ENCODE data around the gene SH3TC2. TPM values are rescaled to one million over a fixed set of nuclear protein-coding genes. Genes with fewer than 3 reads are reported as not detected.
A peak's percentile ranks its signal among the peaks of the same experiment; 100 is the strongest.

The SH3TC2 gene
- total RNA-seq, 4 donors from 2014 or later: 2.5 to 3.8 (median 2.9) TPM

- no peak for DNase-seq
- Histone ChIP-seq H3K9me3 (no peaks in the 10 kb centered on the region), H3K36me3 (no peaks in the 10 kb centered on the region), H3K4me3 (no peak overlapping the region), H3K27me3 (no peaks in the 10 kb centered on the region), H3K27ac (peak overlapping the region in 3 of 4 donors; percentile 84 to 95 (median 88)), H3K4me1 (peaks cover 23 to 85% (median 36%) of the 10 kb centered on the region in 3 donors)
- intact Hi-C loops (cut with DNase I): no loop called here
- TF ChIP-seq, protein P1, sequence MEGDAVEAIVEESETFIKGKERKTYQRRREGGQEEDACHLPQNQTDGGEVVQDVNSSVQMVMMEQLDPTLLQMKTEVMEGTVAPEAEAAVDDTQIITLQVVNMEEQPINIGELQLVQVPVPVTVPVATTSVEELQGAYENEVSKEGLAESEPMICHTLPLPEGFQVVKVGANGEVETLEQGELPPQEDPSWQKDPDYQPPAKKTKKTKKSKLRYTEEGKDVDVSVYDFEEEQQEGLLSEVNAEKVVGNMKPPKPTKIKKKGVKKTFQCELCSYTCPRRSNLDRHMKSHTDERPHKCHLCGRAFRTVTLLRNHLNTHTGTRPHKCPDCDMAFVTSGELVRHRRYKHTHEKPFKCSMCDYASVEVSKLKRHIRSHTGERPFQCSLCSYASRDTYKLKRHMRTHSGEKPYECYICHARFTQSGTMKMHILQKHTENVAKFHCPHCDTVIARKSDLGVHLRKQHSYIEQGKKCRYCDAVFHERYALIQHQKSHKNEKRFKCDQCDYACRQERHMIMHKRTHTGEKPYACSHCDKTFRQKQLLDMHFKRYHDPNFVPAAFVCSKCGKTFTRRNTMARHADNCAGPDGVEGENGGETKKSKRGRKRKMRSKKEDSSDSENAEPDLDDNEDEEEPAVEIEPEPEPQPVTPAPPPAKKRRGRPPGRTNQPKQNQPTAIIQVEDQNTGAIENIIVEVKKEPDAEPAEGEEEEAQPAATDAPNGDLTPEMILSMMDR (IDR thresholded peaks at IDR 0.05): no peak
- no peak for TF ChIP-seq POLR2A (IDR thresholded peaks at IDR 0.05)
- WGBS, 2 donors: 89 to 97% methylated on average over 3 of the region's 3 CpGs
Measured at GRCh38 chr5:148980731-148981130, 82.1 kb downstream of the SH3TC2 start.

- Histone ChIP-seq H3K4me1 (peaks cover 23 to 79% (median 36%) of the 10 kb centered on the region in 3 donors), H3K36me3 (no peaks in the 10 kb centered on the region), H3K9me3 (no peaks in the 10 kb centered on the region), H3K27me3 (no peaks in the 10 kb centered on the region), H3K4me3 (no peak overlapping the region), H3K27ac (peak overlapping the region; percentile 84 to 95 (median 86))
- 36 to 49% methylated on average over 4 to 7 of the region's 7 CpGs for WGBS, 2 donors
- intact Hi-C loops (cut with DNase I): no loop called here
- no peak for DNase-seq
- TF ChIP-seq, protein P1 (IDR thresholded peaks at IDR 0.05): no peak
- no peak for TF ChIP-seq POLR2A (IDR thresholded peaks at IDR 0.05)
Measured at GRCh38 chr5:148979083-148979723, 83.7 kb downstream of the SH3TC2 start.

DNA sequence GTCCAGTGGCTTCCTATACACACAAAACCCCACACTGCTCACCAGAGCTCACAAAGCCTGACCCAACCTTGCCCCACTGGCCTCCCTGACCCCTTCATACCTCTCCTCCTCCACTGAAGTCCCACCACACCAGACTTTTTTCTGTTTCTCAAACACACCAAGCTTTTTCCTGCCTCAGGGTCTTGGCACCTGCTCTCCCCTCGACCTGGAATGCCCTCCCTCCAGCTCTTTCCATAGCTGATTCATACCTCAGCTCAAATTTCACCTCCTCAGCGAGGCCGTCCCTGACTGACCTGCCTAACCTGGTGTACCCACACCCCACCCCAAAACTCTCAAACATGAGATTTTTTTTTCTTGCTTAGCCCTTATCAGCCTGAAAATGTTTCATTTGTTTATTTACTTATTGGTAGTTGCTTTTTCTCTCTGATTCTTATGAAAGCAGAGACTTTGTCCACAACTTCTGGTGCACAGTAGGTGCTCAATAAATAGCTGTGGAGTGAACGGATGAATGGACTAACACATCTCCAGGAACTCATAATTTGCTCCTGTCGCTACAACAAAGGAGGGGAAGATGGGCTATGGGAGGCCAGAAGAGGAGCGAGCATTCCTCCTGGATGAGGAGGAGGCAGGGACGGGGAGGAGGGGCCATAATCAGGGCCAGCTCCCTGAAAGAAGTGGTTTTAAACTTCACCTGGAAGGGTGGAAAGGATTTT lies 84.3 kb downstream of the SH3TC2 start:
- Histone ChIP-seq H3K9me3 (no peaks in the 10 kb centered on the region), H3K4me3 (no peak overlapping the region), H3K4me1 (peaks cover 23 to 79% (median 42%) of the 10 kb centered on the region in 3 donors), H3K36me3 (no peaks in the 10 kb centered on the region), H3K27ac (peak overlapping the region; percentile 84 to 95 (median 86)), H3K27me3 (no peaks in the 10 kb centered on the region)
- TF ChIP-seq, protein P1 (IDR thresholded peaks at IDR 0.05): no peak
- TF ChIP-seq POLR2A (IDR thresholded peaks at IDR 0.05): no peak
- WGBS, 2 donors: 22 to 36% methylated on average over 6 to 7 of the region's 7 CpGs
- no peak for DNase-seq
- intact Hi-C loops (cut with DNase I): no loop called here

- Histone ChIP-seq H3K27ac (peak overlapping the region in 3 of 4 donors; percentile 25 to 95 (median 88)), H3K36me3 (no peaks in the 10 kb centered on the region), H3K27me3 (no peaks in the 10 kb centered on the region), H3K4me3 (no peak overlapping the region), H3K9me3 (no peaks in the 10 kb centered on the region), H3K4me1 (peaks cover 26 to 89% (median 55%) of the 10 kb centered on the region in 3 donors)
- TF ChIP-seq, protein P1 (IDR thresholded peaks at IDR 0.05): no peak
- TF ChIP-seq POLR2A (IDR thresholded peaks at IDR 0.05): no peak
- DNase-seq: no peak
- WGBS, 2 donors: 67 to 75% methylated on average over 5 of the region's 5 CpGs
- intact Hi-C loops (cut with DNase I): no loop called here
Measured at GRCh38 chr5:148976569-148977381, 86.1 kb downstream of the SH3TC2 start.

Measured in esophagus squamous epithelium (tissue), 5 donors.